Measurements from ENCODE around the gene RIPPLY2.
"Not testable (repeated sequence)": the region's sequence is repeated elsewhere in the genome, so short reads cannot be mapped to it uniquely, and the experiment has no call there.

Gene RIPPLY2

GRCh38 chr6:83860782-83861495 lies 7.8 kb downstream of the RIPPLY2 start:
- no peak for DNase-seq

GRCh38 chr6:83862776-83863471 lies 9.8 kb downstream of the RIPPLY2 start:
- no peak for DNase-seq

- DNase-seq, result no peak
Observed at GRCh38 chr6:83867043-83867442, 13.9 kb downstream of the RIPPLY2 start.

GRCh38 chr6:83867527-83868161 lies 14.5 kb downstream of the RIPPLY2 start:
- no peak for DNase-seq

GRCh38 chr6:83868639-83869038 lies 15.5 kb downstream of the RIPPLY2 start:
- no peak for DNase-seq

GRCh38 chr6:83870649-83871048 lies 17.5 kb downstream of the RIPPLY2 start:
- peak in 1 of 2 donors; percentile 27 for DNase-seq

GRCh38 chr6:83872386-83873118 lies 19.4 kb downstream of the RIPPLY2 start:
- peak; percentile 11 to 68 for DNase-seq

GRCh38 chr6:83873869-83874268 lies 20.7 kb downstream of the RIPPLY2 start:
- DNase-seq, result no peak

- no peak for DNase-seq
Observed at GRCh38 chr6:83875843-83876242, 22.7 kb downstream of the RIPPLY2 start.

GRCh38 chr6:83878902-83879644 lies 25.9 kb downstream of the RIPPLY2 start:
- DNase-seq, result no peak

- DNase-seq, result no peak
Observed at GRCh38 chr6:83879746-83880145, 26.6 kb downstream of the RIPPLY2 start.

- no peak for DNase-seq
Observed at GRCh38 chr6:83883240-83883639, 30.1 kb downstream of the RIPPLY2 start.

- DNase-seq, result peak in 1 of 2 donors; percentile 55
Observed at GRCh38 chr6:83884523-83884922, 31.4 kb downstream of the RIPPLY2 start.

- DNase-seq, result no peak
Observed at GRCh38 chr6:83885984-83886383, 32.8 kb downstream of the RIPPLY2 start.

GRCh38 chr6:83889621-83890020 lies 36.5 kb downstream of the RIPPLY2 start:
- no peak for DNase-seq

- no peak for DNase-seq
Observed at GRCh38 chr6:83890520-83890919, 37.4 kb downstream of the RIPPLY2 start.

GRCh38 chr6:83891586-83891985 lies 38.4 kb downstream of the RIPPLY2 start:
- DNase-seq, result no peak

- no peak for DNase-seq
Observed at GRCh38 chr6:83893024-83893423, 39.9 kb downstream of the RIPPLY2 start.

- not testable (repeated sequence) for DNase-seq
Observed at GRCh38 chr6:83897094-83897493, 43.9 kb downstream of the RIPPLY2 start.

- no peak for DNase-seq
Observed at GRCh38 chr6:83901624-83902023, 48.5 kb downstream of the RIPPLY2 start.

- no peak for DNase-seq
Observed at GRCh38 chr6:83904395-83904794, 51.2 kb downstream of the RIPPLY2 start.

GRCh38 chr6:83905648-83906047 lies 52.5 kb downstream of the RIPPLY2 start:
- DNase-seq, result no peak
